HepG2 (cell line): Measurements from ENCODE around the gene YAP1. TPM values are rescaled to one million over a fixed set of nuclear protein-coding genes. Genes with fewer than 3 reads are reported as not detected.

Experiments
- polyA plus RNA-seq, 8 experiments: library from polyadenylated mRNA; depleted of rRNA in 3 of 8; stranded (reverse) in 7 of 8; unstranded in 1 of 8; fragments of >200 nt; fragmentation: Illumina TruSeq in 4 of 8; extraction: Trizol in 4 of 8; gene quantifications; 2 replicates each; pipeline versions ENCODE4 v1.2.1 to v1.2.3, GENCODE V29; 2011 to 2016; ENCODE audit warnings: low read depth in 4 of 8, missing spikeins in 1 of 8, mixed read lengths in 1 of 8; ENCODE audit not compliant: insufficient read depth in 1 of 8
- total RNA-seq, 5 experiments: library from RNA; depleted of rRNA; stranded (reverse); fragments of >200 nt; fragmentation: Illumina TruSeq; extraction: Trizol; gene quantifications; 2 replicates each; pipeline ENCODE4 v1.2.3, GENCODE V29; 2016; ENCODE audit warnings: low read depth in 1 of 5

The YAP1 gene
- total and polyA plus RNA-seq, 2 of the 13 experiments (the other 11 are each of a cell fraction or from before 2014, with no cell fraction given), result 59.5 to 91.0 TPM

Other genes with a start within 250 kb of the YAP1 start
- gene CEP126, start 195.4 kb upstream of the YAP1 start, total RNA-seq (2016; rRNA removed; fragmentation: Illumina TruSeq; extraction: Trizol), result 1.4 and 1.8 TPM in 2 replicates
- gene CEP126, start 195.4 kb upstream of the YAP1 start, polyA plus RNA-seq (2011; rRNA removed), result 1.7 and 1.8 TPM in 2 replicates
- not detected in 2 replicates for gene ANGPTL5, start 193.9 kb upstream of the YAP1 start, total RNA-seq (2016; rRNA removed; fragmentation: Illumina TruSeq; extraction: Trizol)
- gene ANGPTL5, start 193.9 kb upstream of the YAP1 start, polyA plus RNA-seq (2011; rRNA removed), result not detected in 2 replicates
- gene CFAP300, start 63.0 kb upstream of the YAP1 start, total RNA-seq (2016; rRNA removed; fragmentation: Illumina TruSeq; extraction: Trizol), result not detected in 2 replicates
- not detected in 2 replicates for gene CFAP300, start 63.0 kb upstream of the YAP1 start, polyA plus RNA-seq (2011; rRNA removed)
- gene BIRC3, start 207.0 kb downstream of the YAP1 start, total RNA-seq (2016; rRNA removed; fragmentation: Illumina TruSeq; extraction: Trizol), result 4.2 and 7.5 TPM in 2 replicates
- 0.41 and 0.50 TPM in 2 replicates for gene BIRC3, start 207.0 kb downstream of the YAP1 start, polyA plus RNA-seq (2011; rRNA removed)
- 61.7 and 83.2 TPM in 2 replicates for gene BIRC2, start 236.8 kb downstream of the YAP1 start, total RNA-seq (2016; rRNA removed; fragmentation: Illumina TruSeq; extraction: Trizol)
- gene BIRC2, start 236.8 kb downstream of the YAP1 start, polyA plus RNA-seq (2011; rRNA removed), result 59.2 and 62.2 TPM in 2 replicates